G401 (cell line): ENCODE data around the gene FRMD5. TPM values are rescaled to one million over a fixed set of nuclear protein-coding genes. Genes with fewer than 3 reads are reported as not detected.

ENCODE experiments used
- DNase-seq: peaks from one replicate; pipeline ENCODE4 v3.0.0-alpha.2; 2015; ENCODE audit warnings: low spot score
- in situ Hi-C: cut with HindIII; loops from 2 replicates; pipeline ENCODE4 v1.10.0; 2016; ENCODE audit warnings: low sequenced_read_pairs, mixed read lengths
- total RNA-seq: library from RNA; depleted of rRNA; stranded (reverse); fragments of >200 nt; shearing (Covaris generic); gene quantifications from 2 replicates; pipeline ENCODE4 v1.2.3, GENCODE V29; 2014

FRMD5 gene
- total RNA-seq, 1 experiment from 2014 or later, result not detected

GRCh38 chr15:43950531-43950930 is 244.5 kb downstream of the FRMD5 start:
- no peak for DNase-seq
- in situ Hi-C loops, result no loop called here

DNA sequence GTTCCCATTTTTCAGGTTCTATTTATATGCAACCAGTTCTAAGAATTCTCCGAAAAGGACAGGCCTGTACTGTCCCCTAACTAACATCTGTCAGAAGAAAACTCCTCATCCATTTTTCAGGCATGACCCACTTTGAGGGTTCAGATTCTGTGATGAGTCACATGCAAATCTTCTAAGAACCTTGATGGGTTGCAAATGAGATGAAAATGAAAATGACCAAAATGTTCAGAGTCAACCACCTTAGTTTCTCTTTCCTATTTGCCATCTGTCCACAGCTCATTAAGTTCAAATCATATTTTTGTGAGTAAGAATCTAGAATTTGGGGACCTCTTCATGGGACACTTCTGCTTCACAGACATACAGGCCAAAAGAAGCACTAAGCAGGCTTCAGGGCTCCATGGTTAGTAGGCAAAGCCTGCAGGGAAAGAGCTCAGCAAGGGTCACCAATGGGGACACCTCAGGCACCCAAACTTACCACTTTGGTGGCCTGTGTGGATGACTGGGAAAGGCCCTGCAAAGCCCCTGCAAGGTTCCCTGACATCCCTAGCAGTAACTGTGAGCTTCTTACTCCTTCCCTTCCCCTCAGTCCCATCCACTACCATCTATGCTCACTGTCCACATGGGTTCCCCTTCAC is 246.3 kb downstream of the FRMD5 start:
- no peak for DNase-seq
- in situ Hi-C loops, result no loop called here

DNA sequence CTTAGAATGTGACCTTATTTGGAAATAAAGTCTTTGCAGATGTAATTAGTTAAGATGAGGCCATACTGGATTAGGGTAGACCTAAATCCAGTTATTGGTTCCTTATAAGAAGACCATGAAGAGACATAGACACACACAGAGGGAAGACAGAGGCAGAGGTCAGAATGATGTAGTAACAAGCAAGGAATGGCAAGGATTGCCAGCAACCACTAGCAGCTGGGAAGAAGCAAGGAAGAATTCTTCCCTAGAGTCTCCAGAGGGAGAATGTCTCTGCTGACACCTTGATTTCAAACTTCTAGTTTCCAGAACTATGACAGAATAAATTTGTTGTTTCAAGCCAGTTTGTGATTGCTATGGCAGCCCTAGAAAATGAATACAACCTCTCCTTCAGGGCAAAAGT is 251.6 kb downstream of the FRMD5 start:
- in situ Hi-C loops, result no loop called here
- DNase-seq, result no peak

- in situ Hi-C loops, result no loop called here
- DNase-seq, result no peak
These were observed 252.9 kb downstream of the FRMD5 start for GRCh38 chr15:43942194-43942593.

GRCh38 chr15:43941555-43941954 is 253.5 kb downstream of the FRMD5 start:
- in situ Hi-C loops, result no loop called here

DNA sequence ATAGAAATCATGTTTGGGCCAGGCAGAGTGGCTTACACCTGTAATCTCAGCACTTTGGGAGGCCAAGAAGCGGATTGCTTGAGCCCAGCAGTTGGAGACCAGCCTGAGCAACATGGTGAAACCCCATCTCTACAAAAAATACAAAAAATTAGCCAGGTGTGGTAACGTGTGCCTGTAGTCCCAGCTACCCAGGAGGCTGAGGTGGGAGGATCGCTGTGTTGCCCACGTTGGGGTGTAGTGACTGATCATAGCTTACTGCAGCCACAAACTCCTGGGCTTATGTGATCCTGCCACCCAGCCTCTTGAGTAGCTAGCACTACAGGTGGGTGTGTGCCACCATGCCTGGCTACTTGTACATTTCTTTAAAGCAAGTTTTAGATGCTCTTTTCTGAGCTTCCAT is 254.0 kb downstream of the FRMD5 start:
- in situ Hi-C loops, result no loop called here

More at GRCh38 chr15:43941555-43941954, 253.5 kb downstream of the FRMD5 start:
- no peak for DNase-seq

GRCh38 chr15:43939070-43939469 is 256.0 kb downstream of the FRMD5 start:
- DNase-seq, result no peak
- in situ Hi-C loops, result no loop called here

More for the DNA sequence above, 254.0 kb downstream of the FRMD5 start:
- no peak for DNase-seq

- no peak for DNase-seq
- in situ Hi-C loops, result no loop called here
These were observed 260.6 kb downstream of the FRMD5 start for GRCh38 chr15:43934480-43934879.

- no peak for DNase-seq
- in situ Hi-C loops, result no loop called here
These were observed 262.2 kb downstream of the FRMD5 start for GRCh38 chr15:43932907-43933306.

GRCh38 chr15:43931790-43932435 is 263.2 kb downstream of the FRMD5 start:
- DNase-seq, result no peak
- in situ Hi-C loops, result no loop called here

DNA sequence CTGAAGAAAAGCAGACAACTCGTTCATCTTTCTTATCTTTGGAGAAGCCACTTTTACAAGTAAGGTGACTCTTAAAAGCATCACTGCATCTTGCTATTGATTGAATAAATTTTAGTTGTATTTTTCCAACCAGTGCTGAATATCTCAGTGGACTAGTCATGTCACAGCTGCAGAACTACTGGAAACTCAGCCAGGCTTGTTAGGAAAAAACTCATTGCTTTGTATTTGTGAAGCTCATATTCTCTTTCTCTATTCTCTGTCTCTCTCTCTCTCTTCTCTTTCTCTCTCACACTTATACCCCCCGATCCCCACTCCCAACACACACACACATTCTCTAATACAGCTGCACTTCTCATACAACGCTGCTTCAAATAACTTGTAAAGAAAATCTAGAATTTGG is 264.0 kb downstream of the FRMD5 start:
- in situ Hi-C loops, result no loop called here
- DNase-seq, result no peak

- peak; percentile 91 for DNase-seq
- in situ Hi-C loops, result no loop called here
These were observed 264.5 kb downstream of the FRMD5 start for GRCh38 chr15:43930556-43930955.

DNA sequence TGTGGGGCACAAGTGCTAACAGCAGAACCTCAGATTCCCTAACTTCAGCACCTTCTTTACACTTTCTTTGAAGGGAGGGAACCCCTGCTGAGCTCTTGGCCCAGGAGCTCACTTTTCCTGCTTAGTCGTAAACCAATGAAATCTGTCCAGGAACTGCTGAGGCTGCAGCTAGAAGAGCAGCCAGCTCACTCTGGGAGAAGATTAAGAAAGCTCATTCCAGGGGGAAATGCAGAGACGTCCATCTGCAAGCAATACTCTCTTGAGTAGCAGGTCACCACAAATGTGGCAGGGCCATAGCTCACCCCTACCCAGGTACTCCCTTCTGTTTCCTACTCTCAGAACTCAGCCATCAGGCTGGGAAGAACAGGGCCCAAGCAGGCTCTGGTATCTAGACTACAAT is 265.0 kb downstream of the FRMD5 start:
- peak; percentile 77 for DNase-seq
- in situ Hi-C loops, result no loop called here

DNA sequence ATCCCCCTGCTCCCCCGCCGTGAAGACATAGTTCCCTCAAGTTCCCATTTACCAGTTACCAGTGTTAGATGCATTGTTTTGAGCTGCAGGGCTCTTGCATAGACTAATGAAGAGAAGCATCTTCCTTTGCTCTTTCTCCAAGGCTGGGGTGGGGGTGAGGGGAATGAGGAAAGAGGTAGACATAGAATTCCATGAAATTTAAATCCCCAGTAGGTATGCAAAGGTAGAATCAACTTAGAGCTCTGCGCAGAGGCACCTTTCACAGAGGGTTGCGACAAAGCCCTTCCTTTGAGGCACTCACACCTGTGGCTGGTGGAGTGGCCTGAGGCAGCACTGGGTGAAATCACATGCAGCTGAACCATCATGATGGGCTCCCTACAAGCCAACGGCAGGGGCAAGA is 266.9 kb downstream of the FRMD5 start:
- in situ Hi-C loops, result no loop called here
- DNase-seq, result no peak

DNA sequence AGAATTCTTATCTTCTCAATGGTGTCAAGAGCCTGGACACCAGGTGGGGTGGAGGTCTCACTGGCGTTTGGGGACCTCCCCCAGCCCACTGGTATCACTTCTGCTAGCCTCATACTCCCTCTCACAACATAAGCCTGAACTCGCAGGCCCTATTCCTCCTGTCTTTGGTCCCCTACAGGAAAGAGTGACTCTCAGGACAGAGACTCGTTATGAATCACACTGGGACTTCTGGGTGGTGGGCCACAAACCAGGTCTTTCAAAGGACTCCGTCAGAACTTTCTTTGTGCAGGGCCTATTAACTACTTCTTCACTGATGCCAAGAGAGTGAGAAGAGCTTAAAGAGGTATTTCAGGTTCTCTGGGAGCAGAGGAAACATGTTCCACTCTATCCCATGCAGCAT is 267.9 kb downstream of the FRMD5 start:
- DNase-seq, result no peak
- in situ Hi-C loops, result no loop called here

DNA sequence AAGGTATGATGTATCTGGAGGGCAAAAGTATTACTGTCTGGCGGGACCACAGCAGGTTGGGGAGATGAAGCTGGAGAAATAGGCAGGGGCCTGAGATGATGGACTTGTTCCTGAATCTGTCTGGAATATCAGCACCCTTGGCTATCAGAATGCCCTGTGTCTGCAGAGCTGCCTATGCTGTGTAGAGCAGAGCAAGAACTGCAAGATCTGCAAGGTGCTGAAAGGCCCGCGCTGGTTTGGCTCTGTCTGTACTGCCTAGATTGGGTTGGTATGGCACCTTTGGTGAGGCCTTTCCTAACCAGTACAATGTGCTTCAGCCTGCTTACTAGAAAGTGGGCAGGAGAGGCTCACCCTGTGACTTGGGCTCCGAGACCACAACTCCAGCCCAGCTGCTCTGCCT is 271.5 kb downstream of the FRMD5 start:
- DNase-seq, result no peak
- in situ Hi-C loops, result no loop called here

DNA sequence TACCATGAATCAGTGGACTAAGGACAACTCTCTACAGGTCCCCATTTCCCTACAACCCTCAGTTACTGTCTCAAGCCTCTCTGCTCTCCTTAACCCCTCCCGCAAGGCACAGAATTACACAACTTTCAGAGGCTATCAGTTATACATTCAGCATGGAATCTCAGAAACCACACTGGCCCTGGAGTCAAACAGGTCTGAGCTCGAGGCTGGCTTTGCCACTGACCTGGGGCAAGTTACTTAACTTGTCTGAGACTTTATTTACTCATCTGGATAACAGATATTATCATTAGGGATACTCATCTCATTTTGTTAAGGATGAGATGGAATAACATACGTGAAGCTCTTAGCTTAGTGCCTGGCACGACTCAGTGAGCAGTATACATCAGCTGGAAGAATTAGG is 273.1 kb downstream of the FRMD5 start:
- in situ Hi-C loops, result no loop called here
- DNase-seq, result no peak

DNA sequence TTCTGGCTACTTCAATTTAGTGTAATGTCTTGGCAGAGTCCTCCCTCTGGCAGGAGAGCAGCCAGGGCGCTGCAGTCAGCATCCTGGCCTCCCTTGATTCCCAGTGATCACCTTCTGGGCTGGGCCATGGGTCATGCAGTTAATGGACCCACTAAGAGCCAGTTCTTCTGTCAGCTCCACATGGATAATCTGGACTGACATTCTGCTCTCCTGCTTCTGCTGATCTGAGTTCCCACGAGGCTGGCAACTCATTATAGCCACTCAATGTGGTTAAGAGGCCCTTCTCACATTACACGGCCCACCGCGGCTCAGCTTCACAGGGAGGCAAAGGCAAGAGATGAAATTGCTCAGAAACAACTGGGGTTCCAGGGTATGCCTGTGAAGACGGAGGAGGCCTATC is 274.3 kb downstream of the FRMD5 start:
- in situ Hi-C loops, result no loop called here
- peak; percentile 84 for DNase-seq

- DNase-seq, result no peak
- in situ Hi-C loops, result no loop called here
These were observed 274.8 kb downstream of the FRMD5 start for GRCh38 chr15:43920254-43920600.

- in situ Hi-C loops, result no loop called here
These were observed 275.4 kb downstream of the FRMD5 start for GRCh38 chr15:43919540-43920253.

GRCh38 chr15:43918717-43919116 is 276.4 kb downstream of the FRMD5 start:
- in situ Hi-C loops, result no loop called here
- no peak for DNase-seq

More at GRCh38 chr15:43919540-43920253, 275.4 kb downstream of the FRMD5 start:
- DNase-seq, result no peak
